ENCODE measurements around the gene PPM1M.
"Not testable (repeated sequence)": the region's sequence is repeated elsewhere in the genome, so short reads cannot be mapped to it uniquely, and the experiment has no call there.

Gene PPM1M

DNA sequence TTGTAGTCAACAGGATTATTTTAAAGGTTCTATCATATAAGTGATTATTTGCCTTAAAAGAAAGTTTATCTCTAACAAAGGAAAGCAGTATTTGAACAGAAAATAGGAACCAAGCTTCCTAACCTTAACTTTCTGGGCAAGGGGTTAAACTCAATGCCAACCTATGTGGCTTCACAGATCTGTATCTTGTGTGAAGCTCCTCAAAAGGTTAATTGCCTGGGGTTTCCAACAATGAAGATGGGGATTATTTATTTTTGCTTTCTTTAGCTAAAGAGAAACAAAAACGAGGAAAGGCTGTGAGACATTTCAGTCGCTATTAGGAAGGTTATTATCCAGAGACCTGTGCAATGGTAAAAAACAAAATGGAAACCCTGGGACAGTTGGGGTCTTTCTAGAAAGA lies 34.0 kb downstream of the PPM1M start:
- DNase-seq, result no peak

- DNase-seq, result peak in 1 of 2 experiments; percentile 7
Observed at GRCh38 chr3:52280050-52280461, 34.5 kb downstream of the PPM1M start.

- no peak for DNase-seq
Observed at GRCh38 chr3:52281981-52282801, 36.6 kb downstream of the PPM1M start.

DNA sequence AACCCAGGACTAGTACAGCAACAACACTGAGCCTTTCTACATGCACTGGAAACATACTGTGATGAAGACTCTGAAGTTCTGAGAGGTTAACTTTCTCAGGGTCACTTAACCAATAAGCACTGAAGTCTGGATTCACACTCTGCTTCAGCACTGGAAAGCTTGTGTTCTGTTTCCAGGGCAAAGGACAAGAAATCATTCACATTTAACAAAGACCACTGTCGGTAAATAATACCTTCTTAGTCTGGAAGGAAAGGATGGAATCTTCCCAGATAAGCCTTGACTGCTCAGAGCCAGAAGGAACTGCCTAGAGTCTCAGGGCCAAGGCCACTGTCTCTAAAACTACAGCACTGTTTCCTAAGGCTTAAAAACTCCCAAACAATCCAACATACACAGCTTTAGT lies 37.7 kb downstream of the PPM1M start:
- no peak for DNase-seq

DNA sequence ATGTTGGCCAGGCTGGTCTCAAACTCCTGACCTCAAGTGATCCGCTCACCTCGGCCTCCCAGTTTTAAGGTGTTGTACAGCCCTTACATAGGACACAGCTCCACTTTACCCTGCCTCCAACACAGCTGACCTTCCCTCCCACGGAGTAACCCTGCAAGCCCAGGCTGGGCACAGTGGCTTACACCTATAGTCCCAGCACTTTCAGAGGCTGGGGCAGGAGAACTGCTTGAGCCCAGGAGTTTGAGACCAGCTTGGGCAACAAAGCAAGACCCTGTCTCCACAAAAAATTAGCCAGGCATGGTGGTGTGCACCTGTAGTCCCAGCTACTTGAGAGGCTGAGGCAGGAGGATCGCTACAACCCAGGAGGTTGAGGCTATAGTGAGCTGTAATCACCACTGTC lies 38.5 kb downstream of the PPM1M start:
- not testable (repeated sequence) for DNase-seq

GRCh38 chr3:52286777-52287110 lies 41.2 kb downstream of the PPM1M start:
- no peak for DNase-seq

GRCh38 chr3:52288674-52289073 lies 43.1 kb downstream of the PPM1M start:
- DNase-seq, result no peak

DNA sequence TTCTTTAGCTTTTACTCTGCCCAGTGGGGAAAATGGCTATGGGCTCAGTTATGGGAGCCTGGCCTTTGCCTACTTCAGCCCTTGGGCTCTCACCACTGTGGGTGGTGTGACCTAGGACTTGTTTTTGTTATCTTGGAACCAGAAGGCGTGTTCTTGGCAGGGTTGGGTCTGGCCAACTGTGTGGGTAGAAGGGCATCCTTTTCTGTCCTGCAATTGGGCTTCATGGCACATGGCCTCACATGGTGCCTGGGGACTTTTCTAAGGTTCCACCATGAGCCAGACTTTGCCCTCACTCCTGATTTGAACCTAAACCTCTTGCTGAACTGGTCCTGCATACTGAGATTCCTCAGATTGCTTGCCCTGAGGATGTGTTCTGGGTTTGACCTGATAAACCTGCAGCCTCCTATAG lies 43.8 kb downstream of the PPM1M start:
- DNase-seq, result no peak

DNA sequence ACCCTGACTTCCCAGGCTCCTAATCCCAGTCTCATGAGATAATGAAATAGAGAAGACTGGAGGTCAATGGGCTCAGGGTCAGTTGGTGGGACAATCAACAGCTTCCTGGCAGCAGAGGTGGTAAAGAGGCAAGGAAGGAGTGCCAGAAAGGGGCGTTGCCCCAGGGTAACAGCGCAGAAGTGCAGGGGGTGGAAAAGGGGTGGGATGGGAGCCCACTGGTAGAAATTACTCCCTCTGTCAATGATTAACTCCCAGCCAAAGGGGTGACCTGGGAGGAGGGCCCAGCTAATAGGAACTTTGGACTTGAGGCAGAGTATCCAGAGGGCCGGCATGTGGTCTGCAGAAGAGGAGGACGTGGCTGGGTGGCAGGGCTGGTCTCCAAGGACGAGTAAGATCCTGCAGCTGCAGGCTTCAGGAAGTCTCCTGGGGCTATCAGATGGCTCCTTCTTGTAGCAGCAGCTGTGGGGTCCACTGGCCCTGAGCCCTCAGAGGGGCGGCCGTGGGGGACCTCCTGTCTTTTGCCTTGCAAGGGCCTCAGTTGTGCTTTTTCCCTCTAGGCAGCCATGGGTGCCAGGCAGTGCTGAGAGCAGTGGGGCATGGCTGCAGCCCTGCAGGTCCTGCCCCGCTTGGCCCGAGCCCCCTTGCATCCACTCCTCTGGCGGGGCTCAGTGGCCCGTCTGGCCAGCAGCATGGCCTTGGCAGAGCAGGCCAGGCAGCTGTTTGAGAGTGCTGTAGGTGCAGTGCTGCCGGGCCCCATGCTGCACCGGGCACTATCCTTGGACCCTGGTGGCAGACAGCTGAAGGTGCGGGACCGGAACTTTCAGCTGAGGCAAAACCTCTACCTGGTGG lies 44.4 kb downstream of the PPM1M start:
- DNase-seq, result no peak

GRCh38 chr3:52290596-52291507 lies 45.3 kb downstream of the PPM1M start:
- DNase-seq, result no peak

GRCh38 chr3:52291508-52292181 lies 46.1 kb downstream of the PPM1M start:
- no peak for DNase-seq

DNA sequence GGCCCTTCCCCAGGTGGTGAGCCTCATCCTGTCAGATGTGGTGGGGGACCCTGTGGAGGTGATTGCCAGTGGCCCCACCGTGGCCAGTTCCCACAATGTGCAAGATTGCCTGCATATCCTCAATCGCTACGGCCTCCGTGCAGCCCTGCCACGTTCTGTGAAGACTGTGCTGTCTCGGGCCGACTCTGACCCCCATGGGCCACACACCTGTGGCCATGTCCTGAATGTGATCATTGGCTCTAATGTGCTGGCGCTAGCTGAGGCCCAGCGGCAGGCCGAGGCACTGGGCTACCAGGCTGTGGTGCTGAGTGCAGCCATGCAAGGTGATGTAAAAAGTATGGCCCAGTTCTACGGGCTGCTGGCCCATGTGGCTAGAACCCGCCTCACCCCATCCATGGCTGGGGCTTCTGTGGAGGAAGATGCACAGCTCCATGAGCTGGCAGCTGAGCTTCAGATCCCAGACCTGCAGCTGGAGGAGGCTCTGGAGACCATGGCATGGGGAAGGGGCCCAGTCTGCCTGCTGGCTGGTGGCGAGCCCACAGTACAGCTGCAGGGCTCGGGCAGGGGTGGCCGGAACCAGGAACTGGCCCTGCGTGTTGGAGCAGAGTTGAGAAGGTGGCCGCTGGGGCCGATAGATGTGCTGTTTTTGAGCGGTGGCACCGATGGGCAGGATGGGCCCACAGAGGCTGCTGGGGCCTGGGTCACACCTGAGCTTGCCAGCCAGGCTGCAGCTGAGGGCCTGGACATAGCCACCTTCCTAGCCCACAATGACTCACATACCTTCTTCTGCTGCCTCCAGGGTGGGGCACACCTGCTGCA lies 46.9 kb downstream of the PPM1M start:
- no peak for DNase-seq

DNA sequence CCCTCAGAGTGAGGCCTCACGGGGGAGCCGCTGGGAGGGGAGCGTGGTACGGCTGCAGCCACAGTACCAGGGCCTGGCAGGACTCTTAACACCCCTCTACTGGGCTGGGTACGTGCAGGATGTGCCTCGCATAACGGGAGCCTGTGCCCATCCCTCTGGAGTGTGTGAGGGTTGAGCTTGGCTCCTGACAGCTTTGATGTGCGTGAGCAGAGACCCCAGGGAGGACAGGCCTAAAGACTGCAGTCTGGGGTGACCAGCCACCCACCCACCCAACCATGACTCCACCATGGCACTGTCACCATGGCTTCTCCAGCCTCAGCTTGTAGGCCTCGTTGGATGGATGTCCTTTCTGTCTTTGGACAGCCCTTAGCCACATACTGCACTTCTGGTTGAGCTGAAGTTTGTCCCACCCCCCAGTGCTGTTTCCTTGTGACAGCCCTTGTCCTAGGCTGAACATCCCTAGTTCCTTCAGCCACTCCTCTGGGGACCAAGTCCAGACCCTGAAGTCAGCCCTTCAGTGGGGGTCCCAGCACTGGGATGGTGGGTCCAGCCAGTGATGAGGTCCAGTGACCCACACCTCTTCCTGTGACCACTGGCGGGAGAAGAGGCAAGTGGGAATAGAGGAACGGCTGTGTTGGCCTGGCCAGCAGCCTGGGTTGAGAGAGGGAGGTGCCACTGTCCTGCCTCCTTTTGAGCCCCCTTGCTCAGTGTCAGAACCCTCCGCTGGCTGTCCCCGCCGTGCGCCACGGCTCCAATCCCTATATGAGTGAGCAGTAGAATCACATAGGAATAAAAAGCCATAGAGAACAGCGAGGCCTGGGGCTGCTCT lies 48.1 kb downstream of the PPM1M start:
- DNase-seq, result no peak

GRCh38 chr3:52294320-52295150 lies 49.0 kb downstream of the PPM1M start:
- no peak for DNase-seq

- no peak for DNase-seq
Observed at GRCh38 chr3:52295671-52296208, 50.2 kb downstream of the PPM1M start.

- no peak for DNase-seq
Observed at GRCh38 chr3:52297242-52298148, 51.9 kb downstream of the PPM1M start.

DNA sequence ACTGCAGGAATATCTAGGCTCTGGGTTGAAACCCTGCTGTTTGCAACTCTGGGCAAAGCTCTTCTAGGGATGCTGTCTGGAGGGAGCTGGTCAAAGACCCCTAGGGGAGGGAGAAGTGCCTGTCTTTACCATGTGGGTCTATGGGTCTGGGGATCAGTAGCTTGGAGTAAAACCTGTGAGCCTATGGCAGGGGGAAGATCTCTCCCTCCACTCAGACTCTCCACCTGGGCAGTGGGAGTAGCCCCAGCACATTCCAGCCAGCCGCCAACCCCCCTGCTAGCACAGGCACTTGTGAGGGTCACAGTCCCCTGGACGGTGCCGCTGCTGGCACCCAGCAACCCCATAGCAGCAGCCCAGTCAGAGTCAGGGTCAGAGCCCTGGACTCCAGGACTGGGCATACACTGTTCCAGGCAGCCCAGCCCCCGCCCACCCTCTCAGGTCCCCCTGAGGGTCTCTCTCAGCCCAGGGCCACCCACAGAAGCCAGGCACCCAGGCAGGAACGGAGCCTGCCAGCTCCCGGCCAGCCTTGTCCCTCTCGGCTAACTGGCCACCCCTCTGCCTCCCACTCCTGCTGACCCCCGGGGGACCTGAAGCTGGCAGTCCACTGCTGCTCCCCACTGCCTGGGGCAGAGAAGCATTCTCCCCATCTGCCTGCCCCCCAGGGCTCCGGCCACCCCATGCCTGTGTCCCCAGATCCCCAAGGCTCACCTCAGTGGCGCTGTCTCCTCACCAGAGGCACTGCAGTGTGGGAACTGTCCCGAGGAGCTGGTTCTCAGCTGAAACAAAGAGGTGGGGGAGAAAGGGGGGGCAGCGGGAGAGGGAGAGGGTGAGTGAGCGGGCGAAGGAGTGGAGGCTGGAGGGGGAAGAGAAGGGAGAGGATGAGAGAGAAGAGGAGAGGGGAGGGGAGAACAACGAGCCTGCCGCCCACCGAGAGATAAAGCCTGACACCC lies 52.9 kb downstream of the PPM1M start:
- DNase-seq, result no peak

Data from NCI-H446 (cell line).